Lower lobe of right lung (tissue), 2 donors: ENCODE results near the gene RSRC1. TPM values are rescaled to one million over a fixed set of nuclear protein-coding genes. Genes with fewer than 3 reads are reported as not detected.
"Not testable (repeated sequence)": the region's sequence is repeated elsewhere in the genome, so short reads cannot be mapped to it uniquely, and the experiment has no call there.

Experiments
- ATAC-seq, 2 donors: fragments of 200-7000 bp; cut with Tn5 transposase; one replicate each; pipeline ENCODE4 v1.9.1; 2020 to 2022; ENCODE audit warnings: mild to moderate bottlenecking in 2 of 2, moderate library complexity in 2 of 2
- DNase-seq: peaks from one replicate; pipeline ENCODE4 v3.0.0-alpha.2; 2020
- H3K27ac ChIP-seq: fragments of 200-600 bp; one replicate; pipeline ENCODE4 v1.8.0; 2022
- H3K27me3 ChIP-seq: fragments of 200-600 bp; one replicate; pipeline ENCODE4 v1.8.0; 2022; ENCODE audit warnings: low read depth
- H3K36me3 ChIP-seq: fragments of 200-600 bp; one replicate; pipeline ENCODE4 v1.8.0; 2022; ENCODE audit warnings: mild to moderate bottlenecking
- H3K4me1 ChIP-seq: fragments of 200-600 bp; one replicate; pipeline ENCODE4 v1.8.0; 2022
- H3K4me3 ChIP-seq: fragments of 200-600 bp; one replicate; pipeline ENCODE4 v1.8.0; 2022; ENCODE audit warnings: mild to moderate bottlenecking
- H3K9me3 ChIP-seq: fragments of 200-600 bp; one replicate; pipeline ENCODE4 v1.8.0; 2022
- intact Hi-C: fragments of 100-400 bp; cut with DNase I; formaldehyde crosslinking; loops from one replicate; pipeline ENCODE4 v1.11.0; 2022
- long read RNA-seq: library from polyadenylated mRNA; unstranded; transcript quantifications from one replicate; pipeline ENCODE4 v2.0.0, GENCODE V29; 2021
- total RNA-seq: library from RNA; stranded (reverse); fragmentation: NEBNext Ultra II Directional; extraction: Animal tissue kit (Norgen Biotek cat#: 25700); gene quantifications from one replicate; pipeline ENCODE4 v1.2.1, GENCODE V29; 2021
- TF ChIP-seq, protein P1 (sequence below): fragments of 200-600 bp; IDR thresholded peaks from one replicate; pipeline ENCODE4 v1.8.0; 2022; ENCODE audit warnings: antibody characterized with exemption, mild to moderate bottlenecking
- donor health status: DM: no; HTN: yes; CAD: no; lungs with severe emphysema.

Gene RSRC1
- 29.8 TPM for total RNA-seq
- long read RNA-seq, transcript RSRC1-201 (10 exons, 1,727 nt): major isoform, 8 of 21 reads
- long read RNA-seq, transcript RSRC1-215 (10 exons, 1,738 nt): minor isoform, 5 of 21 reads
- long read RNA-seq, partial matches to known transcripts: 4 of 21 reads
- long read RNA-seq, other reads (novel, unspliced or antisense): 4 of 21 reads

GRCh38 chr3:158109804-158110657, at the start of gene RSRC1:
TSS of gene RSRC1 (plus strand) at chr3:158110089. CDS start at chr3:158122105, 12,016 bp downstream.
- Histone ChIP-seq H3K27ac (peak within 1 kb of the TSS; percentile 82), H3K27me3 (peaks cover 42% of the 10 kb centered on the region), H3K4me1 (peaks cover 38% of the 10 kb centered on the region), H3K36me3 (no peaks in the 10 kb centered on the region), H3K4me3 (peak within 1 kb of the TSS; percentile 86), H3K9me3 (peaks cover 5% of the 10 kb centered on the region)
- TF ChIP-seq, protein P1, sequence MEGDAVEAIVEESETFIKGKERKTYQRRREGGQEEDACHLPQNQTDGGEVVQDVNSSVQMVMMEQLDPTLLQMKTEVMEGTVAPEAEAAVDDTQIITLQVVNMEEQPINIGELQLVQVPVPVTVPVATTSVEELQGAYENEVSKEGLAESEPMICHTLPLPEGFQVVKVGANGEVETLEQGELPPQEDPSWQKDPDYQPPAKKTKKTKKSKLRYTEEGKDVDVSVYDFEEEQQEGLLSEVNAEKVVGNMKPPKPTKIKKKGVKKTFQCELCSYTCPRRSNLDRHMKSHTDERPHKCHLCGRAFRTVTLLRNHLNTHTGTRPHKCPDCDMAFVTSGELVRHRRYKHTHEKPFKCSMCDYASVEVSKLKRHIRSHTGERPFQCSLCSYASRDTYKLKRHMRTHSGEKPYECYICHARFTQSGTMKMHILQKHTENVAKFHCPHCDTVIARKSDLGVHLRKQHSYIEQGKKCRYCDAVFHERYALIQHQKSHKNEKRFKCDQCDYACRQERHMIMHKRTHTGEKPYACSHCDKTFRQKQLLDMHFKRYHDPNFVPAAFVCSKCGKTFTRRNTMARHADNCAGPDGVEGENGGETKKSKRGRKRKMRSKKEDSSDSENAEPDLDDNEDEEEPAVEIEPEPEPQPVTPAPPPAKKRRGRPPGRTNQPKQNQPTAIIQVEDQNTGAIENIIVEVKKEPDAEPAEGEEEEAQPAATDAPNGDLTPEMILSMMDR: no peak
- ATAC-seq (peak; percentile 96 to 98), DNase-seq (peak; percentile 92)
- intact Hi-C loops: no loop called here

DNA sequence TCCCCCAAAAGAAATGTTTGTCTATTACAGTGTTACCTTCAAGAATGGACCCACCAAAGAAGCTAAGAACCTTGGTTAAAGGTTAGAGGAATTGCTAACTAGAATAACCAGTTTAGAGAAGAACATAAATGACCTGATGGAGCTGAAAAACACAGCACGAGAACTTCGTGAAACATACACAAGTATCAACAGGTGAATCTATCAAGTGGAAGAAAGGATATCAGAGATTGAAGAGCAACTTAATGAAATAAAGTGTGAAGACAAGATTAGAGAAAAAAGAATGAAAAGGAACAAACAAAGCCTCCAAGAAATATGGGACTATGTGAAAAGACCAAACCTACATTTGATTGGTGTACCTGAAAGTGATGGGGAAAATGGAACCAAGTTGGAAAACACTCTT, 44.3 kb upstream of the RSRC1 start:
- ATAC-seq, intact Hi-C loops: not testable (repeated sequence)

DNA sequence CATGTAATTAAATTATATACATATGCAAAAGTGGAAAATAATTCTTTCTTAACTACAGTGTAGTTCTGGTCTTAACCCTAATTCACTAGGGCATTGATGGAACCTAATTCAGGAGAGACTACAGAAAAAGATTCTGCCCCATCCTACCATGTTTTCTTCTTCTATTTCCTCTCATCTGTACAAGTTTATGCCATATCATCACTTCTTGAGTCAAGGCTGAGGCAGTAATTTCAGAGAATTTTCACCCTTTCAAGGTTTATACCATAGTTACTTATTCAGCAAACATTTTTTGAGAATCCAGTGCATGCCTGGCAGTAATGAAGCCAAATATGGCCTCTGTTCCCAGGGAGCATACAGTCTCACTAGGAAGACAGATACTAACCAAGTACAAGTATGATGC, 37.1 kb upstream of the RSRC1 start:
- H3K36me3 ChIP-seq: no peaks in the 10 kb centered on the region
- H3K27me3 ChIP-seq: peaks cover under 1% of the 10 kb centered on the region
- intact Hi-C loops: no loop called here
- no peak overlapping the region for H3K27ac ChIP-seq
- H3K9me3 ChIP-seq: no peaks in the 10 kb centered on the region
- TF ChIP-seq, protein P1: no peak
- H3K4me1 ChIP-seq: no peaks in the 10 kb centered on the region
- H3K4me3 ChIP-seq: no peak overlapping the region
- DNase-seq: no peak
- no peak for ATAC-seq

More for the DNA sequence above, 44.3 kb upstream of the RSRC1 start:
- DNase-seq, H3K36me3 ChIP-seq, H3K4me1 ChIP-seq, H3K27me3 ChIP-seq, H3K9me3 ChIP-seq, H3K4me3 ChIP-seq, H3K27ac ChIP-seq: not testable (repeated sequence)

DNA sequence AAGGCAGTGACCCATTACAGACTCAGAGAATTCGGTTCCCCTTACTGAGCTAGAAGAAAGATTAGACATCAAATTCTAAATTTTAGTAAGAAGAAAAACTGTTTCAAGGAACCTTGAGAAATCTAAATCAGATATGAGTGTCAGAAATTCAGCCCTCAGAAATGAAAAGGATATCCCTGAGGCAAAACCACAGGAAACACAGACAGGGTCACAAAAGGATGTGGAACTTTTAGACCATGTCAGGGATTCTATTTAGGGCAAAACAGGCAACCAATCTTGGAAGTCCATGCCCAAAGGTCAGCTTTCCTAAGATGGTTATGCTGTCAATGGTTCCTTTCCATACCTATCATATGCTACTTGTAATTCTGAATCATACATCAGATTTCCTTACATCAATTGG, 35.3 kb upstream of the RSRC1 start:
- H3K9me3 ChIP-seq: no peaks in the 10 kb centered on the region
- no peak overlapping the region for H3K27ac ChIP-seq
- peaks cover 4% of the 10 kb centered on the region for H3K27me3 ChIP-seq
- TF ChIP-seq, protein P1: no peak
- H3K4me3 ChIP-seq: no peak overlapping the region
- no peaks in the 10 kb centered on the region for H3K4me1 ChIP-seq
- H3K36me3 ChIP-seq: no peaks in the 10 kb centered on the region
- no peak for DNase-seq
- ATAC-seq: no peak
- intact Hi-C loops: no loop called here

- DNase-seq (no peak), ATAC-seq (no peak)
- Histone ChIP-seq H3K4me3 (no peak overlapping the region), H3K27me3 (peaks cover 21% of the 10 kb centered on the region), H3K4me1 (no peaks in the 10 kb centered on the region), H3K9me3 (no peaks in the 10 kb centered on the region), H3K27ac (no peak overlapping the region), H3K36me3 (no peaks in the 10 kb centered on the region)
- TF ChIP-seq, protein P1: no peak
- intact Hi-C loops: no loop called here
Observed at GRCh38 chr3:158079599-158079998, 30.3 kb upstream of the RSRC1 start.

DNA sequence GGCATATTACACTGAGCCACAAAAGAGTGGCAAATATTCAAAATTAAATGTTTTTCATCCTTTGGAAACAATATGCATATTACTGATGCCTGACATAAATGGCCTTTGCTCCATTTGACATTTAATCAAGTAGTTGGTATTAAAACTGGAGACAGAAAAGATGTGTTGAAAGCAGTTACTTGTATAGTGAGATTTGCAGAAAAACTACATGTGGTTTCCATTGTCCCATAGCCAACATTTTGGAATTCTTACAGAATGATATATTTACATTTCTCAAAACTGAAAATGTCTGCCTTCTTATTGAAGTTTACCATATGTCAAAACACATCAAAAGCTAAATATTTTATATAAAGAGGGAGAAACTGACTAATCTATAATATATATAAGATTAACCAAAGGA, 25.2 kb upstream of the RSRC1 start:
- TF ChIP-seq, protein P1: no peak
- peaks cover 26% of the 10 kb centered on the region for H3K27me3 ChIP-seq
- intact Hi-C loops: no loop called here

More for the DNA sequence above, 25.2 kb upstream of the RSRC1 start:
- no peaks in the 10 kb centered on the region for H3K4me1 ChIP-seq
- no peaks in the 10 kb centered on the region for H3K9me3 ChIP-seq
- no peak overlapping the region for H3K4me3 ChIP-seq
- H3K36me3 ChIP-seq: no peaks in the 10 kb centered on the region
- H3K27ac ChIP-seq: no peak overlapping the region
- ATAC-seq: no peak
- no peak for DNase-seq
